ENCODE data around the gene SYNE3.

Gene SYNE3

GRCh38 chr14:95561001-95561412 is 44.6 kb upstream of the SYNE3 start:
- TF ChIP-seq EZH2phosphoT487 (conservative IDR thresholded peaks at IDR 0.05; ENCODE audit: low read length) (no peak), CTCF (IDR thresholded peaks at IDR 0.05; ENCODE audit: insufficient read depth, low read length, poor library complexity, severe bottlenecking) (peak; percentile 93)
- H3K4me2 ChIP-seq (ENCODE audit: low read depth, low read length, poor library complexity, severe bottlenecking): no peak overlapping the region

GRCh38 chr14:95559203-95559602 is 42.8 kb upstream of the SYNE3 start:
- Histone ChIP-seq H3F3A (ENCODE audit: insufficient read depth) (no peaks in the 10 kb centered on the region), H3K27ac (ENCODE audit: low read depth, low read length) (no peak overlapping the region), H3K9ac (ENCODE audit: low read length) (no peak overlapping the region), H3K36me3 (ENCODE audit: low read length) (no peaks in the 10 kb centered on the region), H3K79me2 (ENCODE audit: insufficient read depth, low read length) (no peaks in the 10 kb centered on the region), H4K20me1 (ENCODE audit: low read depth, low read length) (no peaks in the 10 kb centered on the region), H2AFZ (ENCODE audit: low read depth, low read length, severe bottlenecking) (no peak overlapping the region), H3K27me3 (ENCODE audit: low read length) (no peaks in the 10 kb centered on the region), H3K4me2 (ENCODE audit: low read depth, low read length, poor library complexity, severe bottlenecking) (no peak overlapping the region), H3K9me3 (ENCODE audit: insufficient read depth, low read length) (no peaks in the 10 kb centered on the region), H3K9me2 (replicated peaks; ENCODE audit: insufficient read depth, low read length) (no peaks in the 10 kb centered on the region), H3K4me3 (ENCODE audit: insufficient read depth, low read length, poor library complexity, severe bottlenecking) (no peak overlapping the region)
- TF ChIP-seq CTCF (IDR thresholded peaks at IDR 0.05; ENCODE audit: insufficient read depth, low read length, poor library complexity, severe bottlenecking): no peak

More at GRCh38 chr14:95561001-95561412, 44.6 kb upstream of the SYNE3 start:
- Histone ChIP-seq H3K27ac (ENCODE audit: low read depth, low read length) (no peak overlapping the region), H3K9me3 (ENCODE audit: insufficient read depth, low read length) (no peaks in the 10 kb centered on the region), H4K20me1 (ENCODE audit: low read depth, low read length) (no peaks in the 10 kb centered on the region), H3K79me2 (ENCODE audit: insufficient read depth, low read length) (no peaks in the 10 kb centered on the region), H3K9me2 (replicated peaks; ENCODE audit: insufficient read depth, low read length) (no peaks in the 10 kb centered on the region), H3K9ac (ENCODE audit: low read length) (no peak overlapping the region), H3F3A (ENCODE audit: insufficient read depth) (no peaks in the 10 kb centered on the region), H2AFZ (ENCODE audit: low read depth, low read length, severe bottlenecking) (no peak overlapping the region), H3K27me3 (ENCODE audit: low read length) (no peaks in the 10 kb centered on the region), H3K4me3 (ENCODE audit: insufficient read depth, low read length, poor library complexity, severe bottlenecking) (no peak overlapping the region), H3K36me3 (ENCODE audit: low read length) (no peaks in the 10 kb centered on the region)

- no peaks in the 10 kb centered on the region for H4K20me1 ChIP-seq (ENCODE audit: low read depth, low read length)
- H3K36me3 ChIP-seq (ENCODE audit: low read length): no peaks in the 10 kb centered on the region
- H3K9me2 ChIP-seq (replicated peaks; ENCODE audit: insufficient read depth, low read length): no peaks in the 10 kb centered on the region
- no peaks in the 10 kb centered on the region for H3K79me2 ChIP-seq (ENCODE audit: insufficient read depth, low read length)
- no peak overlapping the region for H3K9ac ChIP-seq (ENCODE audit: low read length)
- no peak overlapping the region for H2AFZ ChIP-seq (ENCODE audit: low read depth, low read length, severe bottlenecking)
- H3K27me3 ChIP-seq (ENCODE audit: low read length): no peaks in the 10 kb centered on the region
- H3K4me2 ChIP-seq (ENCODE audit: low read depth, low read length, poor library complexity, severe bottlenecking): no peak overlapping the region
- no peaks in the 10 kb centered on the region for H3F3A ChIP-seq (ENCODE audit: insufficient read depth)
- no peaks in the 10 kb centered on the region for H3K9me3 ChIP-seq (ENCODE audit: insufficient read depth, low read length)
- H3K27ac ChIP-seq (ENCODE audit: low read depth, low read length): no peak overlapping the region
- H3K4me3 ChIP-seq (ENCODE audit: insufficient read depth, low read length, poor library complexity, severe bottlenecking): no peak overlapping the region
- TF ChIP-seq CTCF (IDR thresholded peaks at IDR 0.05; ENCODE audit: insufficient read depth, low read length, poor library complexity, severe bottlenecking): no peak
- no peak for TF ChIP-seq EZH2phosphoT487 (conservative IDR thresholded peaks at IDR 0.05; ENCODE audit: low read length)
Measured at GRCh38 chr14:95557832-95558231, 41.4 kb upstream of the SYNE3 start.

- Histone ChIP-seq H3K9ac (ENCODE audit: low read length) (no peak overlapping the region), H3K4me3 (ENCODE audit: insufficient read depth, low read length, poor library complexity, severe bottlenecking) (no peak overlapping the region), H3K27me3 (ENCODE audit: low read length) (no peaks in the 10 kb centered on the region), H3K36me3 (ENCODE audit: low read length) (no peaks in the 10 kb centered on the region), H3F3A (ENCODE audit: insufficient read depth) (no peaks in the 10 kb centered on the region), H3K4me2 (ENCODE audit: low read depth, low read length, poor library complexity, severe bottlenecking) (no peak overlapping the region), H2AFZ (ENCODE audit: low read depth, low read length, severe bottlenecking) (no peak overlapping the region), H3K9me2 (replicated peaks; ENCODE audit: insufficient read depth, low read length) (no peaks in the 10 kb centered on the region), H3K79me2 (ENCODE audit: insufficient read depth, low read length) (no peaks in the 10 kb centered on the region), H4K20me1 (ENCODE audit: low read depth, low read length) (no peaks in the 10 kb centered on the region), H3K27ac (ENCODE audit: low read depth, low read length) (no peak overlapping the region), H3K9me3 (ENCODE audit: insufficient read depth, low read length) (no peaks in the 10 kb centered on the region)
- TF ChIP-seq CTCF (IDR thresholded peaks at IDR 0.05; ENCODE audit: insufficient read depth, low read length, poor library complexity, severe bottlenecking) (no peak), EZH2phosphoT487 (conservative IDR thresholded peaks at IDR 0.05; ENCODE audit: low read length) (no peak)
Measured at GRCh38 chr14:95557291-95557690, 40.8 kb upstream of the SYNE3 start.

All from SU-DHL-6 (cell line).